Muscle of leg (tissue), 11 donors: ENCODE measurements around the gene GPR42. TPM values are rescaled to one million over a fixed set of nuclear protein-coding genes. Genes with fewer than 3 reads are reported as not detected.
"Not testable (repeated sequence)": the region's sequence is repeated elsewhere in the genome, so short reads cannot be mapped to it uniquely, and the experiment has no call there.

ENCODE experiments used
- DNase-seq: peaks from one replicate; pipeline ENCODE4 v3.0.0; 2013
- H3K27ac ChIP-seq: one replicate; pipeline ENCODE4 v1.5.1; 2013; ENCODE audit warnings: mild to moderate bottlenecking, low read length, control low read depth
- H3K27me3 ChIP-seq: one replicate; pipeline ENCODE4 v1.6.1; 2013; ENCODE audit warnings: low read length; ENCODE audit not compliant: control insufficient read depth, insufficient read depth
- H3K36me3 ChIP-seq: one replicate; pipeline ENCODE4 v1.6.1; 2013; ENCODE audit warnings: low read length; ENCODE audit not compliant: control insufficient read depth, insufficient read depth
- H3K4me1 ChIP-seq: one replicate; pipeline ENCODE4 v1.6.1; 2013; ENCODE audit warnings: low read length; ENCODE audit not compliant: control insufficient read depth, insufficient read depth
- H3K4me3 ChIP-seq: one replicate; pipeline ENCODE4 v1.5.1; 2013; ENCODE audit warnings: low read length, control low read depth
- H3K9me3 ChIP-seq: replicated peaks from 2 replicates; pipeline ENCODE4 v1.6.1; 2013; ENCODE audit warnings: low read depth, low read length; ENCODE audit not compliant: control insufficient read depth
- WGBS: methylation state at CpG from one replicate; pipeline ENCODE4 v1.1.5; 2013; ENCODE audit warnings: missing lambda C conversion rate; ENCODE audit not compliant: insufficient coverage; 5-methylcytosine and 5-hydroxymethylcytosine counted together
- polyA plus RNA-seq, 8 donors: library from polyadenylated mRNA; unstranded; fragments of 120-200 nt; gene quantifications; one replicate each; pipeline versions ENCODE4 v1.2.1 to v1.2.3, GENCODE V29; 2013; ENCODE audit warnings: inconsistent platforms in 1 of 8, low replicate concordance in 1 of 8; ENCODE audit not compliant: insufficient read length in 8 of 8, insufficient read depth in 1 of 8
- total RNA-seq: library from RNA; stranded (reverse); fragments of 120-200 nt; gene quantifications from one replicate; pipeline ENCODE4 v1.2.4, GENCODE V29; 2013

Gene GPR42
- total and polyA plus RNA-seq, 9 donors = 0.15 TPM; not detected in 8

GRCh38 chr19:35362261-35363000 is 8.4 kb upstream of the GPR42 start:
- H3K4me3 ChIP-seq = no peak overlapping the region
- no peaks in the 10 kb centered on the region for H3K36me3 ChIP-seq
- H3K27ac ChIP-seq = no peak overlapping the region
- DNase-seq = no peak
- H3K4me1 ChIP-seq = peaks cover 3% of the 10 kb centered on the region
- H3K27me3 ChIP-seq = peaks cover 2% of the 10 kb centered on the region
- no peaks in the 10 kb centered on the region for H3K9me3 ChIP-seq
- WGBS = no CpG with 5 or more reads among the region's 14 CpGs

GRCh38 chr19:35363001-35363590 is 7.8 kb upstream of the GPR42 start:
- H3K36me3 ChIP-seq = no peaks in the 10 kb centered on the region
- no CpG with 5 or more reads among the region's 11 CpGs for WGBS
- no peak overlapping the region for H3K4me3 ChIP-seq
- no peak for DNase-seq
- H3K4me1 ChIP-seq = no peaks in the 10 kb centered on the region
- no peaks in the 10 kb centered on the region for H3K9me3 ChIP-seq
- peaks cover 2% of the 10 kb centered on the region for H3K27me3 ChIP-seq
- H3K27ac ChIP-seq = no peak overlapping the region

- Histone ChIP-seq H3K27ac (no peak overlapping the region), H3K36me3 (no peaks in the 10 kb centered on the region), H3K27me3 (peaks cover 2% of the 10 kb centered on the region), H3K9me3 (no peaks in the 10 kb centered on the region), H3K4me3 (no peak overlapping the region), H3K4me1 (no peaks in the 10 kb centered on the region)
- no peak for DNase-seq
- WGBS = no CpG with 5 or more reads among the region's 19 CpGs
Measured at GRCh38 chr19:35363711-35364425, 7.0 kb upstream of the GPR42 start.

- Histone ChIP-seq H3K9me3 (peaks cover 2% of the 10 kb centered on the region), H3K36me3 (no peaks in the 10 kb centered on the region), H3K27me3 (peaks cover 2% of the 10 kb centered on the region), H3K4me1 (no peaks in the 10 kb centered on the region), H3K4me3 (no peak overlapping the region), H3K27ac (no peak overlapping the region)
- no peak for DNase-seq
- no CpG with 5 or more reads among the region's 4 CpGs for WGBS
Measured at GRCh38 chr19:35365303-35365702, 5.6 kb upstream of the GPR42 start.

GRCh38 chr19:35368378-35368777 is 2.5 kb upstream of the GPR42 start:
- Histone ChIP-seq H3K36me3 (no peaks in the 10 kb centered on the region), H3K27me3 (peaks cover 2% of the 10 kb centered on the region), H3K27ac (no peak overlapping the region), H3K9me3 (peaks cover 2% of the 10 kb centered on the region), H3K4me3 (no peak overlapping the region), H3K4me1 (no peaks in the 10 kb centered on the region)
- WGBS = no CpG with 5 or more reads among the region's 1 CpG
- DNase-seq = no peak

GRCh38 chr19:35369522-35369921 is 1.3 kb upstream of the GPR42 start:
- H3K9me3 ChIP-seq = peaks cover 2% of the 10 kb centered on the region
- DNase-seq = no peak
- H3K36me3 ChIP-seq = no peaks in the 10 kb centered on the region
- no peaks in the 10 kb centered on the region for H3K4me1 ChIP-seq
- H3K27ac ChIP-seq = no peak overlapping the region
- H3K27me3 ChIP-seq = peaks cover 2% of the 10 kb centered on the region
- H3K4me3 ChIP-seq = no peak overlapping the region

GRCh38 chr19:35373492-35373891 is 2.6 kb downstream of the GPR42 start:
- H3K27me3 ChIP-seq = peaks cover 2% of the 10 kb centered on the region
- no peaks in the 10 kb centered on the region for H3K4me1 ChIP-seq
- WGBS = 66% methylated on average over 5 of the region's 7 CpGs
- H3K9me3 ChIP-seq = peaks cover 2% of the 10 kb centered on the region
- no peaks in the 10 kb centered on the region for H3K36me3 ChIP-seq
- H3K4me3 ChIP-seq = no peak overlapping the region
- no peak overlapping the region for H3K27ac ChIP-seq
- no peak for DNase-seq

GRCh38 chr19:35374031-35374430 is 3.2 kb downstream of the GPR42 start:
- not testable (repeated sequence) for H3K27me3 ChIP-seq, H3K36me3 ChIP-seq, DNase-seq, H3K27ac ChIP-seq, H3K4me3 ChIP-seq, H3K4me1 ChIP-seq, H3K9me3 ChIP-seq

GRCh38 chr19:35375505-35376307 is 4.8 kb downstream of the GPR42 start:
- 84% methylated on average over 8 of the region's 12 CpGs for WGBS
- H3K9me3 ChIP-seq = no peaks in the 10 kb centered on the region
- DNase-seq = no peak
- no peaks in the 10 kb centered on the region for H3K36me3 ChIP-seq
- no peak overlapping the region for H3K27ac ChIP-seq
- peaks cover 2% of the 10 kb centered on the region for H3K27me3 ChIP-seq
- H3K4me1 ChIP-seq = no peaks in the 10 kb centered on the region
- no peak overlapping the region for H3K4me3 ChIP-seq

- no peaks in the 10 kb centered on the region for H3K9me3 ChIP-seq
- DNase-seq = no peak
- 29% methylated on average over 1 of the region's 1 CpG for WGBS
Measured at GRCh38 chr19:35377656-35378055, 6.8 kb downstream of the GPR42 start.

More at GRCh38 chr19:35377656-35378055, 6.8 kb downstream of the GPR42 start:
- no peaks in the 10 kb centered on the region for H3K36me3 ChIP-seq
- H3K4me3 ChIP-seq = no peak overlapping the region
- H3K4me1 ChIP-seq = no peaks in the 10 kb centered on the region
- H3K27me3 ChIP-seq = peaks cover 2% of the 10 kb centered on the region
- no peak overlapping the region for H3K27ac ChIP-seq
